Fibroblast of the aortic adventitia (primary cell): Measurements from ENCODE around the gene ARL4A. TPM values are rescaled to one million over a fixed set of nuclear protein-coding genes. Genes with fewer than 3 reads are reported as not detected.
"Not testable (repeated sequence)": the region's sequence is repeated elsewhere in the genome, so short reads cannot be mapped to it uniquely, and the experiment has no call there.

ENCODE experiments used
- DNase-seq: peaks from one replicate; pipeline ENCODE4 v3.0.0-alpha.2; 2010; ENCODE audit warnings: low read depth
- H3K4me3 ChIP-seq: 2 replicates; pipeline ENCODE4 v1.5.1; 2011; ENCODE audit warnings: low read depth, mild to moderate bottlenecking, control low read depth, low read length, moderate library complexity
- CTCF ChIP-seq: IDR thresholded peaks from 2 replicates; pipeline ENCODE4 v1.5.1; 2011; ENCODE audit warnings: mild to moderate bottlenecking, low read length, control low read depth, inconsistent platforms; ENCODE audit not compliant: insufficient read depth
- total RNA-seq: library from RNA; depleted of rRNA; stranded (reverse); fragments of >200 nt; gene quantifications from 2 replicates; pipeline ENCODE4 v1.2.3, GENCODE V29; 2012; ENCODE audit warnings: low replicate concordance

The ARL4A gene
- total RNA-seq, 1 donor, result 25.8 TPM

- DNase-seq, result no peak
- H3K4me3 ChIP-seq, result no peak overlapping the region
- TF ChIP-seq CTCF, result no peak
These were observed 38.1 kb upstream of the ARL4A start for GRCh38 chr7:12649348-12649747.

- DNase-seq, result no peak
- TF ChIP-seq CTCF, result no peak
These were observed 37.4 kb upstream of the ARL4A start for GRCh38 chr7:12650080-12650479.

GRCh38 chr7:12653110-12653509, 34.3 kb upstream of the ARL4A start:
- H3K4me3 ChIP-seq, result no peak overlapping the region
- no peak for DNase-seq
- TF ChIP-seq CTCF, result no peak

More at GRCh38 chr7:12650080-12650479, 37.4 kb upstream of the ARL4A start:
- H3K4me3 ChIP-seq, result no peak overlapping the region

- H3K4me3 ChIP-seq, result no peak overlapping the region
- TF ChIP-seq CTCF, result no peak
- DNase-seq, result peak; percentile 76
These were observed 33.9 kb upstream of the ARL4A start for GRCh38 chr7:12653518-12653917.

- DNase-seq, result no peak
- TF ChIP-seq CTCF, result no peak
- no peak overlapping the region for H3K4me3 ChIP-seq
These were observed 32.3 kb upstream of the ARL4A start for GRCh38 chr7:12655161-12655560.

- not testable (repeated sequence) for H3K4me3 ChIP-seq
- peak; percentile 54 for DNase-seq
These were observed 27.0 kb upstream of the ARL4A start for GRCh38 chr7:12660423-12660822.

- H3K4me3 ChIP-seq, DNase-seq: not testable (repeated sequence)
These were observed 26.4 kb upstream of the ARL4A start for GRCh38 chr7:12660986-12661385.

GRCh38 chr7:12661581-12661980, 25.9 kb upstream of the ARL4A start:
- H3K4me3 ChIP-seq, result no peak overlapping the region
- no peak for DNase-seq
- TF ChIP-seq CTCF, result no peak
